Measurements from ENCODE around the gene NECAP2.

DNA sequence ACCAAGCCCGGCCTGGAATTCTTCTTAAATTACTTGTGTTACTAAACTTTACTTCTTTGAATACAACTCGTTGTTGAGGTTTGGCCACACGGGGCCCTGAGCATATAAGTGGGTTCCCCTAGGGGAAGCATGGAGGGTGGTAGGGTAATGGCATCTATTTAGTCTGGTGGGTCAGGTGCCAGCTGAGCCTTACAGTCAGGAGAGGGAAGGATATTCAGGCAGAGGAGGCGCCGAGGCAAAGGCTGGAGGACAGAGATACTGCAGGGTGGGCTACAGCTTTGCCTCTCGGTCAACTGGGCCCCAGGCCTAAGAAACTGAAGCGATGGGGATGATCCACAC is 424 bp upstream of the NECAP2 start:
- no peak for TF ChIP-seq POLR2A (IDR thresholded peaks at IDR 0.05; ENCODE audit: low read length)
- no peak for TF ChIP-seq GATA1 (IDR thresholded peaks at IDR 0.05; ENCODE audit: low read depth, low read length)
